Endothelial cell of umbilical vein (primary cell): ENCODE data around the gene NTN3. TPM values are rescaled to one million over a fixed set of nuclear protein-coding genes. Genes with fewer than 3 reads are reported as not detected.
"Not testable (repeated sequence)": the region's sequence is repeated elsewhere in the genome, so short reads cannot be mapped to it uniquely, and the experiment has no call there.

ENCODE experiments used
- BruUV-seq: library from RNA; stranded (reverse); fragments of 400-500 nt; replicated peaks from 2 replicates; lab custom pipeline; 2021; lab: Mats Ljungman, UMichigan
- CTCF ChIA-PET: fragments of 300-600, 350-600 bp; sonication (Branson Sonifier 250); formaldehyde crosslinking; loops from one replicate; lab custom pipeline; 2021; ENCODE audit warnings: antibody characterized with exemption, inconsistent platforms; lab: Charles Lee
- POLR2A ChIA-PET: fragments of 300-600, 350-600 bp; sonication (Branson Sonifier 250); formaldehyde crosslinking; loops from one replicate; lab custom pipeline; 2021; ENCODE audit warnings: antibody characterized with exemption, inconsistent platforms; lab: Charles Lee
- DNase-seq: peaks from one replicate; pipeline ENCODE4 v3.0.0-alpha.2; 2011; ENCODE audit warnings: low read depth, low spot score
- FAIRE-seq: peaks from 2 replicates; lab custom pipeline; 2011; peaks lifted over from hg19 to GRCh38; lab: Jason Lieb, UNC
- H2AFZ ChIP-seq: 2 replicates; pipeline ENCODE4 v1.6.0; 2012; ENCODE audit warnings: low read depth, low read length, control low read depth, inconsistent platforms
- H3K27ac ChIP-seq: 2 replicates; pipeline ENCODE4 v1.5.1; 2011; ENCODE audit warnings: low read depth, mild to moderate bottlenecking, control low read depth, low read length, moderate library complexity; ENCODE audit not compliant: insufficient read depth
- H3K27me3 ChIP-seq, 2 experiments: 2 replicates each; pipeline versions ENCODE4 v1.6.0 to v1.6.1; 2011; ENCODE audit warnings: low read length in 2 of 2, mixed read lengths in 1 of 2; ENCODE audit not compliant: control insufficient read depth in 2 of 2, insufficient read depth in 2 of 2
- H3K36me3 ChIP-seq, 2 experiments: 2 replicates in 1 of 2; 3 replicates in 1 of 2; pipeline ENCODE4 v1.5.1; 2011; ENCODE audit warnings: low read length in 2 of 2, mild to moderate bottlenecking in 1 of 2, moderate library complexity in 1 of 2; ENCODE audit not compliant: control insufficient read depth in 2 of 2, insufficient read depth in 2 of 2; ENCODE audit errors: extremely low read depth in 1 of 2
- H3K4me1 ChIP-seq: 3 replicates; pipeline ENCODE4 v1.5.1; 2011; ENCODE audit warnings: mild to moderate bottlenecking, low read length; ENCODE audit not compliant: control insufficient read depth, insufficient read depth; ENCODE audit errors: extremely low read depth
- H3K4me2 ChIP-seq: 2 replicates; pipeline ENCODE4 v1.6.1; 2011; ENCODE audit warnings: low read length, control low read depth, mixed read lengths; ENCODE audit not compliant: insufficient read depth
- H3K4me3 ChIP-seq, 3 experiments: fragments of 200-600 bp in 1 of 3; sonication (generic), shearing (Covaris generic) in 1 of 3; replicated peaks in 1 of 3; 2 replicates each; pipeline ENCODE4 v1.5.1; 2011 to 2016; ENCODE audit warnings: control low read depth in 3 of 3, low read length in 3 of 3, mild to moderate bottlenecking in 2 of 3, inconsistent platforms in 1 of 3, low read depth in 1 of 3, moderate library complexity in 1 of 3; ENCODE audit not compliant: insufficient read depth in 1 of 3
- H3K79me2 ChIP-seq: 2 replicates; pipeline ENCODE4 v1.6.0; 2012; ENCODE audit warnings: low read length, inconsistent platforms; ENCODE audit not compliant: control insufficient read depth, insufficient read depth
- H3K9ac ChIP-seq: replicated peaks from 2 replicates; pipeline ENCODE3; 2011; ENCODE audit warnings: low read length, control low read depth; ENCODE audit not compliant: insufficient read depth; ENCODE audit errors: extremely low read depth
- H3K9me1 ChIP-seq: replicated peaks from 3 replicates; pipeline ENCODE4 v1.6.0; 2011; ENCODE audit warnings: mild to moderate bottlenecking, low read length; ENCODE audit not compliant: control insufficient read depth, insufficient read depth; ENCODE audit errors: extremely low read depth
- H3K9me3 ChIP-seq: replicated peaks from 2 replicates; pipeline ENCODE4 v1.5.1; 2012; ENCODE audit warnings: low read length, inconsistent platforms; ENCODE audit not compliant: control insufficient read depth, insufficient read depth
- H4K20me1 ChIP-seq: replicated peaks from 2 replicates; pipeline ENCODE3; 2011; ENCODE audit warnings: mild to moderate bottlenecking, low read length; ENCODE audit not compliant: control insufficient read depth, insufficient read depth; ENCODE audit errors: extremely low read depth
- EZH2 ChIP-seq: IDR thresholded peaks from 2 replicates; pipeline ENCODE4 v1.6.1; 2012; ENCODE audit warnings: borderline replicate concordance, low read depth, mild to moderate bottlenecking, moderate library complexity, low read length, inconsistent platforms; ENCODE audit not compliant: severe bottlenecking
- FOS ChIP-seq: IDR thresholded peaks from 2 replicates; pipeline ENCODE4 v1.6.1; 2011; ENCODE audit warnings: mild to moderate bottlenecking, low read length, moderate library complexity, borderline replicate concordance; ENCODE audit not compliant: insufficient read depth
- GATA2 ChIP-seq: IDR thresholded peaks from 2 replicates; pipeline ENCODE4 v1.7.0; 2011; ENCODE audit warnings: low read depth, mild to moderate bottlenecking, moderate library complexity, mixed read lengths, low read length; ENCODE audit not compliant: insufficient read length, insufficient read depth
- JUN ChIP-seq: IDR thresholded peaks from 2 replicates; pipeline ENCODE4 v1.6.1; 2011; ENCODE audit warnings: borderline replicate concordance, low read depth; ENCODE audit not compliant: insufficient read length, insufficient read depth
- MYC ChIP-seq: IDR thresholded peaks from one replicate; pipeline ENCODE4 v1.6.1; 2011; ENCODE audit warnings: mild to moderate bottlenecking, low read depth, low read length
- POLR2A ChIP-seq: IDR thresholded peaks from 2 replicates; pipeline ENCODE4 v1.6.1; 2012; ENCODE audit warnings: low read depth, mild to moderate bottlenecking, control low read depth, low read length
- POLR2AphosphoS5 ChIP-seq: IDR thresholded peaks from 2 replicates; pipeline ENCODE4 v1.6.1; 2012; ENCODE audit warnings: low read depth, mild to moderate bottlenecking, control low read depth, low read length, moderate library complexity; ENCODE audit not compliant: insufficient read depth
- dilution Hi-C: fragments of 300-500 bp; cut with MboI; formaldehyde crosslinking; loops from one replicate; pipeline ENCODE4 v1.15.0; 2019; ENCODE audit warnings: low sequenced_read_pairs; ENCODE audit not compliant: extremely low pct_ligation_motif_present
- intact Hi-C: fragments of 100-400 bp; cut with micrococcal nuclease; formaldehyde crosslinking; loops from one replicate; pipeline ENCODE4 v1.10.0; 2022
- polyA plus RNA-seq, 4 experiments: library from polyadenylated mRNA; depleted of rRNA in 3 of 4; stranded (reverse) in 3 of 4; unstranded in 1 of 4; fragments of >200 nt; gene quantifications; 2 replicates each; pipeline versions ENCODE4 v1.2.1 to v1.2.3, GENCODE V29; 2011 to 2012; ENCODE audit warnings: missing spikeins in 1 of 4
- total RNA-seq: library from RNA; stranded (reverse); gene quantifications from 2 replicates; pipeline ENCODE4 v1.2.3, GENCODE V29; 2021
- TF ChIP-seq, protein P1 (sequence below): IDR thresholded peaks from 2 replicates; pipeline ENCODE4 v1.6.1; 2011; ENCODE audit not compliant: insufficient read depth, insufficient read length
- TF ChIP-seq, protein P2 (sequence below), 2 donors: IDR thresholded peaks; 1 replicate in 1 of 2; 2 replicates in 1 of 2; pipeline ENCODE4 v1.5.1; 2011; ENCODE audit warnings: low read length in 2 of 2, mild to moderate bottlenecking in 2 of 2, moderate library complexity in 2 of 2, control low read depth in 1 of 2, inconsistent platforms in 1 of 2, low read depth in 1 of 2; ENCODE audit not compliant: insufficient read depth in 1 of 2; ENCODE audit errors: extremely low read depth in 1 of 2

Gene NTN3
- total and polyA plus RNA-seq, 2 donors (not counting 3 experiments of a cell fraction or from before 2014, with no cell fraction given): 0.15 TPM; not detected in 1

DNA sequence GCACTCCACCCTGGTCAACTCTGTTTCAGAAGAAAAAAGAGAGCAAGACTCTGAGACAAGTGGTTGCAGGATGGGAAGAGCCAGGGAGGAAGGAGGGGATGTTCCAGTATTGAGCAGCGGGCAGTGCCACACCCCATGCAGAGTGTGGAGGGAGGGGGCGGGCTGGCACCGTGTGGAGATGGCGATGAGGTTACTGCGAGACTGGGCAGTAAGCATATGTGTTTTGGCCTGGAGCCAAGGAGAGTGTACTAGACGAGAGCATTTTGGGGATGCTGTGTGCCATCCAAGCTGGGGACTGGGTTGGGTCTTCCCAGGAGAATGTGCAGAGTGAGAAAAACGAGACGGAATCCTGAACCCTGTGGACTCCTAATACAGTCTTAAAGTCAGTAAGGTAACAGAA is 7.2 kb downstream of the NTN3 start:
- FAIRE-seq: no peak
- no peak overlapping the region for H3K9ac ChIP-seq
- TF ChIP-seq POLR2AphosphoS5: no peak
- TF ChIP-seq, protein P1, sequence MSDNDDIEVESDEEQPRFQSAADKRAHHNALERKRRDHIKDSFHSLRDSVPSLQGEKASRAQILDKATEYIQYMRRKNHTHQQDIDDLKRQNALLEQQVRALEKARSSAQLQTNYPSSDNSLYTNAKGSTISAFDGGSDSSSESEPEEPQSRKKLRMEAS: no peak
- no peak for TF ChIP-seq POLR2A
- TF ChIP-seq, protein P2, sequence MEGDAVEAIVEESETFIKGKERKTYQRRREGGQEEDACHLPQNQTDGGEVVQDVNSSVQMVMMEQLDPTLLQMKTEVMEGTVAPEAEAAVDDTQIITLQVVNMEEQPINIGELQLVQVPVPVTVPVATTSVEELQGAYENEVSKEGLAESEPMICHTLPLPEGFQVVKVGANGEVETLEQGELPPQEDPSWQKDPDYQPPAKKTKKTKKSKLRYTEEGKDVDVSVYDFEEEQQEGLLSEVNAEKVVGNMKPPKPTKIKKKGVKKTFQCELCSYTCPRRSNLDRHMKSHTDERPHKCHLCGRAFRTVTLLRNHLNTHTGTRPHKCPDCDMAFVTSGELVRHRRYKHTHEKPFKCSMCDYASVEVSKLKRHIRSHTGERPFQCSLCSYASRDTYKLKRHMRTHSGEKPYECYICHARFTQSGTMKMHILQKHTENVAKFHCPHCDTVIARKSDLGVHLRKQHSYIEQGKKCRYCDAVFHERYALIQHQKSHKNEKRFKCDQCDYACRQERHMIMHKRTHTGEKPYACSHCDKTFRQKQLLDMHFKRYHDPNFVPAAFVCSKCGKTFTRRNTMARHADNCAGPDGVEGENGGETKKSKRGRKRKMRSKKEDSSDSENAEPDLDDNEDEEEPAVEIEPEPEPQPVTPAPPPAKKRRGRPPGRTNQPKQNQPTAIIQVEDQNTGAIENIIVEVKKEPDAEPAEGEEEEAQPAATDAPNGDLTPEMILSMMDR (IDR thresholded peaks at IDR 0.05; ENCODE audit: extremely low read depth in 1 of 2, insufficient read depth in 1 of 2, low read depth in 1 of 2, low read length in 2 of 2): no peak
- TF ChIP-seq JUN: no peak
- no peak for TF ChIP-seq FOS
- TF ChIP-seq EZH2: no peak
- no peak for TF ChIP-seq MYC
- TF ChIP-seq GATA2: no peak

DNA sequence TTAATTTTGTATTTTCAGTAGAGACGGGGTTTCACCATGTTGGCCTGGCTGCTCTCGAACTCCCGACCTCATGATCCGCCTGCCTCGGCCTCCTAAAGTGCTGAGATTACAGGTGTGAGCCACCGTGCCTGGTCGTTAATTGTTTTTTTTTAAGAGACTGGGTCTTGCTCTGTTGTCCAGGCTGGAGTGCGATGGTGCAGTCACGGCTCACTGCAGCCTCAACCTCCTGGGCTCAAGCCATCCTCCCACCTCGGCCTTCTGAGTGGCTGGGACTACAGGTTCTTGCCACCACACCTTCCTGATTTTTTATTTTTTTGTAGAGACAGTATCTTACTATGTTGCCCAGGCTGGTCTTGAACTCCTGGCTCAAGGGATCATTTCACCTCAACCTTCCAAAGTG is 8.9 kb downstream of the NTN3 start:
- intact Hi-C loops, H3K4me3 ChIP-seq, H3K79me2 ChIP-seq, BruUV-seq, H3K36me3 ChIP-seq, FAIRE-seq, H3K9me3 ChIP-seq, dilution Hi-C loops, H4K20me1 ChIP-seq, H3K9me1 ChIP-seq, POLR2A ChIA-PET, H3K9ac ChIP-seq, H3K27ac ChIP-seq, H3K4me1 ChIP-seq, DNase-seq, H3K4me2 ChIP-seq, H2AFZ ChIP-seq, H3K27me3 ChIP-seq: not testable (repeated sequence)
- CTCF ChIA-PET: interaction anchor here (1.0 kb wide), 1 partner anchor 22 kb away, joined by 3 read pairs; no protein-coding TSS in a partner anchor

More for the DNA sequence above, 7.2 kb downstream of the NTN3 start:
- Histone ChIP-seq H3K36me3 (no peaks in the 10 kb centered on the region), H3K9me1 (no peaks in the 10 kb centered on the region), H3K4me1 (peaks cover 10% of the 10 kb centered on the region), H3K4me2 (no peak overlapping the region), H3K9me3 (no peaks in the 10 kb centered on the region), H3K27ac (no peak overlapping the region), H2AFZ (no peak overlapping the region), H3K4me3 (no peak overlapping the region), H4K20me1 (no peaks in the 10 kb centered on the region), H3K27me3 (no peaks in the 10 kb centered on the region), H3K79me2 (peaks cover 9% of the 10 kb centered on the region)
- no TSS peak for BruUV-seq
- ChIA-PET CTCF (interaction anchor here (0.7 to 1.1 kb wide), 2 partner anchors 18 to 23 kb away, joined by 3 read pairs; no protein-coding TSS in a partner anchor), POLR2A (no interaction called here)
- DNase-seq: no peak
- dilution Hi-C loops (no loop called here), intact Hi-C loops (no loop called here)
